Endothelial cell of umbilical vein (primary cell): Measurements from ENCODE around the gene THTPA. TPM values are rescaled to one million over a fixed set of nuclear protein-coding genes. Genes with fewer than 3 reads are reported as not detected.

Experiments used
- BruUV-seq: library from RNA; stranded (reverse); fragments of 400-500 nt; replicated peaks from 2 replicates; lab custom pipeline; 2021; lab: Mats Ljungman, UMichigan
- CTCF ChIA-PET: fragments of 300-600, 350-600 bp; sonication (Branson Sonifier 250); formaldehyde crosslinking; loops from one replicate; lab custom pipeline; 2021; ENCODE audit warnings: antibody characterized with exemption, inconsistent platforms; lab: Charles Lee
- POLR2A ChIA-PET: fragments of 300-600, 350-600 bp; sonication (Branson Sonifier 250); formaldehyde crosslinking; loops from one replicate; lab custom pipeline; 2021; ENCODE audit warnings: antibody characterized with exemption, inconsistent platforms; lab: Charles Lee
- DNase-seq: peaks from one replicate; pipeline ENCODE4 v3.0.0-alpha.2; 2011; ENCODE audit warnings: low read depth, low spot score
- FAIRE-seq: peaks from 2 replicates; lab custom pipeline; 2011; peaks lifted over from hg19 to GRCh38; lab: Jason Lieb, UNC
- H2AFZ ChIP-seq: 2 replicates; pipeline ENCODE4 v1.6.0; 2012; ENCODE audit warnings: low read depth, low read length, control low read depth, inconsistent platforms
- H3K27ac ChIP-seq: 2 replicates; pipeline ENCODE4 v1.5.1; 2011; ENCODE audit warnings: low read depth, mild to moderate bottlenecking, control low read depth, low read length, moderate library complexity; ENCODE audit not compliant: insufficient read depth
- H3K27me3 ChIP-seq, 2 experiments: 2 replicates each; pipeline versions ENCODE4 v1.6.0 to v1.6.1; 2011; ENCODE audit warnings: low read length in 2 of 2, mixed read lengths in 1 of 2; ENCODE audit not compliant: control insufficient read depth in 2 of 2, insufficient read depth in 2 of 2
- H3K36me3 ChIP-seq, 2 experiments: 2 replicates in 1 of 2; 3 replicates in 1 of 2; pipeline ENCODE4 v1.5.1; 2011; ENCODE audit warnings: low read length in 2 of 2, mild to moderate bottlenecking in 1 of 2, moderate library complexity in 1 of 2; ENCODE audit not compliant: control insufficient read depth in 2 of 2, insufficient read depth in 2 of 2; ENCODE audit errors: extremely low read depth in 1 of 2
- H3K4me1 ChIP-seq: 3 replicates; pipeline ENCODE4 v1.5.1; 2011; ENCODE audit warnings: mild to moderate bottlenecking, low read length; ENCODE audit not compliant: control insufficient read depth, insufficient read depth; ENCODE audit errors: extremely low read depth
- H3K4me2 ChIP-seq: 2 replicates; pipeline ENCODE4 v1.6.1; 2011; ENCODE audit warnings: low read length, control low read depth, mixed read lengths; ENCODE audit not compliant: insufficient read depth
- H3K4me3 ChIP-seq, 3 experiments: fragments of 200-600 bp in 1 of 3; sonication (generic), shearing (Covaris generic) in 1 of 3; replicated peaks in 1 of 3; 2 replicates each; pipeline ENCODE4 v1.5.1; 2011 to 2016; ENCODE audit warnings: control low read depth in 3 of 3, low read length in 3 of 3, mild to moderate bottlenecking in 2 of 3, inconsistent platforms in 1 of 3, low read depth in 1 of 3, moderate library complexity in 1 of 3; ENCODE audit not compliant: insufficient read depth in 1 of 3
- H3K79me2 ChIP-seq: 2 replicates; pipeline ENCODE4 v1.6.0; 2012; ENCODE audit warnings: low read length, inconsistent platforms; ENCODE audit not compliant: control insufficient read depth, insufficient read depth
- H3K9ac ChIP-seq: replicated peaks from 2 replicates; pipeline ENCODE3; 2011; ENCODE audit warnings: low read length, control low read depth; ENCODE audit not compliant: insufficient read depth; ENCODE audit errors: extremely low read depth
- H3K9me1 ChIP-seq: replicated peaks from 3 replicates; pipeline ENCODE4 v1.6.0; 2011; ENCODE audit warnings: mild to moderate bottlenecking, low read length; ENCODE audit not compliant: control insufficient read depth, insufficient read depth; ENCODE audit errors: extremely low read depth
- H3K9me3 ChIP-seq: replicated peaks from 2 replicates; pipeline ENCODE4 v1.5.1; 2012; ENCODE audit warnings: low read length, inconsistent platforms; ENCODE audit not compliant: control insufficient read depth, insufficient read depth
- H4K20me1 ChIP-seq: replicated peaks from 2 replicates; pipeline ENCODE3; 2011; ENCODE audit warnings: mild to moderate bottlenecking, low read length; ENCODE audit not compliant: control insufficient read depth, insufficient read depth; ENCODE audit errors: extremely low read depth
- EZH2 ChIP-seq: IDR thresholded peaks from 2 replicates; pipeline ENCODE4 v1.6.1; 2012; ENCODE audit warnings: borderline replicate concordance, low read depth, mild to moderate bottlenecking, moderate library complexity, low read length, inconsistent platforms; ENCODE audit not compliant: severe bottlenecking
- FOS ChIP-seq: IDR thresholded peaks from 2 replicates; pipeline ENCODE4 v1.6.1; 2011; ENCODE audit warnings: mild to moderate bottlenecking, low read length, moderate library complexity, borderline replicate concordance; ENCODE audit not compliant: insufficient read depth
- GATA2 ChIP-seq: IDR thresholded peaks from 2 replicates; pipeline ENCODE4 v1.7.0; 2011; ENCODE audit warnings: low read depth, mild to moderate bottlenecking, moderate library complexity, mixed read lengths, low read length; ENCODE audit not compliant: insufficient read length, insufficient read depth
- JUN ChIP-seq: IDR thresholded peaks from 2 replicates; pipeline ENCODE4 v1.6.1; 2011; ENCODE audit warnings: borderline replicate concordance, low read depth; ENCODE audit not compliant: insufficient read length, insufficient read depth
- POLR2A ChIP-seq: IDR thresholded peaks from 2 replicates; pipeline ENCODE4 v1.6.1; 2012; ENCODE audit warnings: low read depth, mild to moderate bottlenecking, control low read depth, low read length
- POLR2AphosphoS5 ChIP-seq: IDR thresholded peaks from 2 replicates; pipeline ENCODE4 v1.6.1; 2012; ENCODE audit warnings: low read depth, mild to moderate bottlenecking, control low read depth, low read length, moderate library complexity; ENCODE audit not compliant: insufficient read depth
- dilution Hi-C: fragments of 300-500 bp; cut with MboI; formaldehyde crosslinking; loops from one replicate; pipeline ENCODE4 v1.15.0; 2019; ENCODE audit warnings: low sequenced_read_pairs; ENCODE audit not compliant: extremely low pct_ligation_motif_present
- intact Hi-C: fragments of 100-400 bp; cut with micrococcal nuclease; formaldehyde crosslinking; loops from one replicate; pipeline ENCODE4 v1.10.0; 2022
- polyA plus RNA-seq, 4 experiments: library from polyadenylated mRNA; depleted of rRNA in 3 of 4; stranded (reverse) in 3 of 4; unstranded in 1 of 4; fragments of >200 nt; gene quantifications; 2 replicates each; pipeline versions ENCODE4 v1.2.1 to v1.2.3, GENCODE V29; 2011 to 2012; ENCODE audit warnings: missing spikeins in 1 of 4
- total RNA-seq: library from RNA; stranded (reverse); gene quantifications from 2 replicates; pipeline ENCODE4 v1.2.3, GENCODE V29; 2021
- TF ChIP-seq, protein P1 (sequence below), 2 donors: IDR thresholded peaks; 1 replicate in 1 of 2; 2 replicates in 1 of 2; pipeline ENCODE4 v1.5.1; 2011; ENCODE audit warnings: low read length in 2 of 2, mild to moderate bottlenecking in 2 of 2, moderate library complexity in 2 of 2, control low read depth in 1 of 2, inconsistent platforms in 1 of 2, low read depth in 1 of 2; ENCODE audit not compliant: insufficient read depth in 1 of 2; ENCODE audit errors: extremely low read depth in 1 of 2

Gene THTPA
- total and polyA plus RNA-seq, 2 donors (not counting 3 experiments of a cell fraction or from before 2014, with no cell fraction given): 10.8 to 12.5 TPM

DNA sequence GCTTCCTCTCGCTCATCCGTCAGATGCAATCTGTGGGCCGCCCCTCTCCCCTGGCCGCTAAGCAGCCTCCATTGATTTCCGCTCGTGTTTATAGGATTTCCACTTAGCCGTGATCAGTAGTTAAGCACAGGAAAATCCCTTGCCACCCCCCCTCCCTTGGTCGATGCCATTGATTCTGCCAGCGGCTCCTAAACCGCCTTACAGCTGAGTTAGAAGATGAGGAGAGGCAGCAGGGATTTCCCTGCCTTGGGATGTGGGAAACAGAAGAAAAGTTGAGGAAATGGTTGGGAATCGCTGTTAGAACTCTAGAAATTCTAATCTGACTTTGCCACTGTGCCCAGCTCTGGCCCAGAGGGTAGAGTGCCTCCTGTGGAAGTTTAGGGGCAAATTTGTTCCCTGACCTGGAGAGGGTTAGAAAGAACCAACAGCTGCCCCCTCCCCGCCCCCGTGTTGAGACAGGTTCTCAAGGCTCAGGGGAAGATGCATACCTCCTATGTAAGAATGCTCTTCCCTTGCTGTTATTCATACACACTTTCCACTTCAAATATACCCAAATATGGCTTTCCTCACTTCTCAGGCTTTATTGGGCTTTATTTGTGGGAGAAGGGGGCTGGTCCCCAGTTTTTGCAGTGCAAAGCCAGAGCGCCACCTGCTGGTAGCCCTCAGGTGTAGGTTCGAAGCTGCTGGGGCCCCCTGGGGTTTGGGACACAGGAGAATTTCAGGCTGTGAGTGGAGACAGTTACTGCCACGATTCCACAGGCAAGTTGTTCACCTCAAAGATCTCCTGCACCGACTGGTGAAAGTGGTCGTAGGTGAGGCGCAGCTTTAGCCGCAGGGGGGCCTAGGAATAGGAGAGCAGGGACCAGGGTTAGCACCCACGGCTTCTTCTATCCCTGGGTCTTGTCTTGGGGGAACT is 3.2 kb downstream of the THTPA start:
- peaks cover 11% of the 10 kb centered on the region for H3K4me1 ChIP-seq
- no TSS peak for BruUV-seq
- H3K79me2 ChIP-seq: peaks cover 11% of the 10 kb centered on the region
- no peaks in the 10 kb centered on the region for H3K27me3 ChIP-seq
- no peak overlapping the region for H3K4me3 ChIP-seq
- no peaks in the 10 kb centered on the region for H3K9me3 ChIP-seq
- ChIA-PET POLR2A (interaction anchor here (1.2 kb wide), 1 partner anchor 81 kb away, joined by 5 read pairs; no protein-coding TSS in a partner anchor), CTCF (interaction anchor here (0.5 to 12.3 kb wide), 19 partner anchors 8 to 1707 kb away, joined by 3 to 416 read pairs (median 7); partner anchors contain the start of genes PABPN1 and ZFHX2)
- H3K36me3 ChIP-seq: peaks cover 0 to 11% of the 10 kb centered on the region in 2 experiments
- no peaks in the 10 kb centered on the region for H4K20me1 ChIP-seq
- no peaks in the 10 kb centered on the region for H3K9me1 ChIP-seq
- DNase-seq (peak; percentile 35), FAIRE-seq (peak; percentile 48)
- dilution Hi-C loops: no loop called here
- TF ChIP-seq GATA2: no peak
- TF ChIP-seq EZH2: no peak
- TF ChIP-seq, protein P1, sequence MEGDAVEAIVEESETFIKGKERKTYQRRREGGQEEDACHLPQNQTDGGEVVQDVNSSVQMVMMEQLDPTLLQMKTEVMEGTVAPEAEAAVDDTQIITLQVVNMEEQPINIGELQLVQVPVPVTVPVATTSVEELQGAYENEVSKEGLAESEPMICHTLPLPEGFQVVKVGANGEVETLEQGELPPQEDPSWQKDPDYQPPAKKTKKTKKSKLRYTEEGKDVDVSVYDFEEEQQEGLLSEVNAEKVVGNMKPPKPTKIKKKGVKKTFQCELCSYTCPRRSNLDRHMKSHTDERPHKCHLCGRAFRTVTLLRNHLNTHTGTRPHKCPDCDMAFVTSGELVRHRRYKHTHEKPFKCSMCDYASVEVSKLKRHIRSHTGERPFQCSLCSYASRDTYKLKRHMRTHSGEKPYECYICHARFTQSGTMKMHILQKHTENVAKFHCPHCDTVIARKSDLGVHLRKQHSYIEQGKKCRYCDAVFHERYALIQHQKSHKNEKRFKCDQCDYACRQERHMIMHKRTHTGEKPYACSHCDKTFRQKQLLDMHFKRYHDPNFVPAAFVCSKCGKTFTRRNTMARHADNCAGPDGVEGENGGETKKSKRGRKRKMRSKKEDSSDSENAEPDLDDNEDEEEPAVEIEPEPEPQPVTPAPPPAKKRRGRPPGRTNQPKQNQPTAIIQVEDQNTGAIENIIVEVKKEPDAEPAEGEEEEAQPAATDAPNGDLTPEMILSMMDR (IDR thresholded peaks at IDR 0.05; ENCODE audit: extremely low read depth in 1 of 2, insufficient read depth in 1 of 2, low read depth in 1 of 2, low read length in 2 of 2): peak; percentile 87 to 92
- no peak for TF ChIP-seq POLR2A
- TF ChIP-seq POLR2AphosphoS5: no peak
- no peak for TF ChIP-seq JUN
- TF ChIP-seq FOS: no peak
- H3K9ac ChIP-seq: no peak overlapping the region
- no peak overlapping the region for H2AFZ ChIP-seq
- H3K27ac ChIP-seq: no peak overlapping the region
- intact Hi-C loops: no loop called here
- H3K4me2 ChIP-seq: no peak overlapping the region
